Panc1 (cell line): ENCODE data around the gene POU2AF2.

Source experiments
- POLR2AphosphoS5 ChIP-seq: IDR thresholded peaks from 2 replicates; pipeline ENCODE4 v1.6.1; 2012; ENCODE audit warnings: mild to moderate bottlenecking, low read depth, low read length, moderate library complexity
- SIN3A ChIP-seq: IDR thresholded peaks from 2 replicates; pipeline ENCODE4 v1.6.1; 2012; ENCODE audit warnings: low read depth, mild to moderate bottlenecking, low read length, moderate library complexity, borderline replicate concordance; ENCODE audit not compliant: insufficient read depth
- TCF7L2 ChIP-seq: IDR thresholded peaks from 2 replicates; pipeline ENCODE4 v1.6.1; 2011; ENCODE audit warnings: mild to moderate bottlenecking, low read depth, low read length, inconsistent platforms
- TF ChIP-seq, protein P1 (sequence below): fragments of 450-650 bp; IDR thresholded peaks from 2 replicates; pipeline ENCODE4 v1.5.1; 2017; ENCODE audit warnings: mild to moderate bottlenecking
- TF ChIP-seq, protein P2 (sequence below), 2 experiments: IDR thresholded peaks; 2 replicates each; pipeline ENCODE4 v1.6.1; 2011 to 2012; ENCODE audit warnings: low read depth in 2 of 2, control low read depth in 1 of 2, low read length in 1 of 2, mild to moderate bottlenecking in 1 of 2, moderate library complexity in 1 of 2; ENCODE audit not compliant: insufficient read depth in 1 of 2

DNA sequence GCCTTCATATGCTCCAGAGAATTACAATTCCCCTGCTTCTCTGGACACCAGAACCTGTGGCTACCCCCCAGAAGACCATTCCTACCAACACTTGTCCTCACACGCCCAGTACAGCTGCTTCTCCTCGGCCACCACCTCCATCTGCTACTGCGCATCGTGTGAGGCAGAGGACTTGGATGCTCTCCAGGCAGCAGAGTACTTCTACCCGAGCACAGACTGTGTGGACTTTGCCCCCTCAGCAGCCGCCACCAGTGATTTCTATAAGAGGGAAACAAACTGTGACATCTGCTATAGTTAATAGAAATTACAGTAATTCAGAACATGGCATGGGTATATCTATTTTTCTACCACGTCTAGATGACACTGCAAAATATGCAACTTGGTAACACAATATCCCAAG, 62.6 kb downstream of the POU2AF2 start:
- TF ChIP-seq, protein P1, sequence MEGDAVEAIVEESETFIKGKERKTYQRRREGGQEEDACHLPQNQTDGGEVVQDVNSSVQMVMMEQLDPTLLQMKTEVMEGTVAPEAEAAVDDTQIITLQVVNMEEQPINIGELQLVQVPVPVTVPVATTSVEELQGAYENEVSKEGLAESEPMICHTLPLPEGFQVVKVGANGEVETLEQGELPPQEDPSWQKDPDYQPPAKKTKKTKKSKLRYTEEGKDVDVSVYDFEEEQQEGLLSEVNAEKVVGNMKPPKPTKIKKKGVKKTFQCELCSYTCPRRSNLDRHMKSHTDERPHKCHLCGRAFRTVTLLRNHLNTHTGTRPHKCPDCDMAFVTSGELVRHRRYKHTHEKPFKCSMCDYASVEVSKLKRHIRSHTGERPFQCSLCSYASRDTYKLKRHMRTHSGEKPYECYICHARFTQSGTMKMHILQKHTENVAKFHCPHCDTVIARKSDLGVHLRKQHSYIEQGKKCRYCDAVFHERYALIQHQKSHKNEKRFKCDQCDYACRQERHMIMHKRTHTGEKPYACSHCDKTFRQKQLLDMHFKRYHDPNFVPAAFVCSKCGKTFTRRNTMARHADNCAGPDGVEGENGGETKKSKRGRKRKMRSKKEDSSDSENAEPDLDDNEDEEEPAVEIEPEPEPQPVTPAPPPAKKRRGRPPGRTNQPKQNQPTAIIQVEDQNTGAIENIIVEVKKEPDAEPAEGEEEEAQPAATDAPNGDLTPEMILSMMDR, result no peak
- TF ChIP-seq, protein P2, sequence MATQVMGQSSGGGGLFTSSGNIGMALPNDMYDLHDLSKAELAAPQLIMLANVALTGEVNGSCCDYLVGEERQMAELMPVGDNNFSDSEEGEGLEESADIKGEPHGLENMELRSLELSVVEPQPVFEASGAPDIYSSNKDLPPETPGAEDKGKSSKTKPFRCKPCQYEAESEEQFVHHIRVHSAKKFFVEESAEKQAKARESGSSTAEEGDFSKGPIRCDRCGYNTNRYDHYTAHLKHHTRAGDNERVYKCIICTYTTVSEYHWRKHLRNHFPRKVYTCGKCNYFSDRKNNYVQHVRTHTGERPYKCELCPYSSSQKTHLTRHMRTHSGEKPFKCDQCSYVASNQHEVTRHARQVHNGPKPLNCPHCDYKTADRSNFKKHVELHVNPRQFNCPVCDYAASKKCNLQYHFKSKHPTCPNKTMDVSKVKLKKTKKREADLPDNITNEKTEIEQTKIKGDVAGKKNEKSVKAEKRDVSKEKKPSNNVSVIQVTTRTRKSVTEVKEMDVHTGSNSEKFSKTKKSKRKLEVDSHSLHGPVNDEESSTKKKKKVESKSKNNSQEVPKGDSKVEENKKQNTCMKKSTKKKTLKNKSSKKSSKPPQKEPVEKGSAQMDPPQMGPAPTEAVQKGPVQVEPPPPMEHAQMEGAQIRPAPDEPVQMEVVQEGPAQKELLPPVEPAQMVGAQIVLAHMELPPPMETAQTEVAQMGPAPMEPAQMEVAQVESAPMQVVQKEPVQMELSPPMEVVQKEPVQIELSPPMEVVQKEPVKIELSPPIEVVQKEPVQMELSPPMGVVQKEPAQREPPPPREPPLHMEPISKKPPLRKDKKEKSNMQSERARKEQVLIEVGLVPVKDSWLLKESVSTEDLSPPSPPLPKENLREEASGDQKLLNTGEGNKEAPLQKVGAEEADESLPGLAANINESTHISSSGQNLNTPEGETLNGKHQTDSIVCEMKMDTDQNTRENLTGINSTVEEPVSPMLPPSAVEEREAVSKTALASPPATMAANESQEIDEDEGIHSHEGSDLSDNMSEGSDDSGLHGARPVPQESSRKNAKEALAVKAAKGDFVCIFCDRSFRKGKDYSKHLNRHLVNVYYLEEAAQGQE (IDR thresholded peaks at IDR 0.05; ENCODE audit: insufficient read depth in 1 of 2, low read depth in 2 of 2, low read length in 1 of 2), result no peak
- TF ChIP-seq POLR2AphosphoS5, result no peak
- no peak for TF ChIP-seq SIN3A
- no peak for TF ChIP-seq TCF7L2
